Stimulated activated memory B cell treated with anti-CD40 and anti-IgM and Interleukin-4, amounts not matched to agents 10 μg/mL and 1 μg/mL and 100 μg/mL, for 72 hours (primary cell): ENCODE data around the gene PXN.
"Not testable (repeated sequence)": the region's sequence is repeated elsewhere in the genome, so short reads cannot be mapped to it uniquely, and the experiment has no call there.

ENCODE experiments used
- ATAC-seq: fragments of 150-1000 bp; cut with Tn5 transposase; 2 replicates; pipeline ENCODE4 v1.10.0; 2021
- H3K27ac Mint-ChIP-seq: one replicate; pipeline ENCODE4 v1.8.0; 2022; ENCODE audit warnings: mild to moderate bottlenecking, mixed read lengths
- H3K27me3 Mint-ChIP-seq: one replicate; pipeline ENCODE4 v1.8.0; 2022; ENCODE audit warnings: mixed read lengths
- H3K36me3 Mint-ChIP-seq: one replicate; pipeline ENCODE4 v1.8.0; 2022; ENCODE audit warnings: mixed read lengths
- H3K4me1 Mint-ChIP-seq: one replicate; pipeline ENCODE4 v1.8.0; 2022; ENCODE audit warnings: mixed read lengths
- H3K4me3 Mint-ChIP-seq: one replicate; pipeline ENCODE4 v1.8.0; 2022; ENCODE audit warnings: mild to moderate bottlenecking, moderate library complexity, mixed read lengths
- H3K9me3 Mint-ChIP-seq: one replicate; pipeline ENCODE4 v1.8.0; 2022; ENCODE audit warnings: mixed read lengths

PXN gene

DNA sequence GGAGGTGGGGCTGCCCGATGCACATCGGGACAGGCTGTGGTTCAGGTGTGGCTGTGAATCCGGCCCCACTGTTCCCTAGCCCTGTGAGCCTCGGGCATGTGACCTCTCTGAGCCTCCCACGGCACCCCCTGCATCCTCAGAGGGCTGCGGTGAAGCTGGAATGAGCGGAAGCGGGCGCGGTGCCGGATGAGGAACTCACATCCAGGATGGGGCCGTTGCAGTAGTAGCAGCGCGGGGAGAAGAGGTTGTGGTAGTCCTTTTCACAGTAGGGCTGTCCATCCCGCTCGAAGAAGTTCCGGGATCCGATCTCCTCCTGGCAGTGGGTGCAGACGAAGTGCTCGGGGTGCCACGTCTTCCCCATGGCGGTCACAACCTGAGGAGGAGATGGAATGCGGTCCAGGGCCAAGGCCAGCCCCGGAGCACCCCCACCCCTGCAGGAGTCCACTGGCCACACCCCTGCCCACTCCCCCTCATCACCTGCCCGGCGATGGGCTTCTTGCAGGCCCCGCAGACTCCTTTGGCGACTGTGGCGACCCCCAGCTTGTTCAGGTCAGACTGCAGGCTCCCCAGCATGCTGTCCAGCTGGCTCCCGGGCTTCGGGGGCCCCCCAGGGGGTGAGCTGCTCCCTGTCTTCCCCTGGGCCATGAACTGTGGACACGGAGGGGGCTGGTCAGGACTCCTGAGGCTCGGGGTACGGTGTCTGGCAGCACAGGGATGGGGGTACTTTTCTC is 50.7 kb downstream of the PXN start:
- Mint-ChIP-seq H3K36me3 (peaks cover 16% of the 10 kb centered on the region), H3K9me3 (no peaks in the 10 kb centered on the region), H3K27me3 (peaks cover 19% of the 10 kb centered on the region), H3K4me1 (no peaks in the 10 kb centered on the region), H3K27ac (no peak overlapping the region), H3K4me3 (no peak overlapping the region)
- no peak for ATAC-seq

DNA sequence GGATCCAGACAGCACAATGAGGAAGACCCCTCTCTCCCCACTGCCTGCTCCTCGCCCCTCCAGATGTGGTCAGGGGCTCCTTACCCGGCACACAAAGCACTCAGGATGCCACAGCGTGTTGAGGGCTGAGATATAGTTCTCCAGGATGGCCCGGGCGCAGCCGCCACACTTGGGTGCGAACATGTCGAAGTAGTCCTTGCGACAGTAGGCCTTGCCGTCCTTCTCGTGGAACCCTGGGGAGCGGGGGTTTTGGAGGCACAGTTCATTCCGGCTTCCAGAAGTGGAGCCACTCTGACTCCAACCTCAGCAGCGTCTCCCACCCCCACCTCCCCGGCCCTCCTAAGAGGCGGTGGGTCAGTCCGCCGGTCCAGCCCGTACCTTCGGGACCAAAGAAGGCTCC is 51.8 kb downstream of the PXN start:
- no peak overlapping the region for H3K27ac Mint-ChIP-seq
- H3K9me3 Mint-ChIP-seq = no peaks in the 10 kb centered on the region
- ATAC-seq = no peak
- H3K27me3 Mint-ChIP-seq = peaks cover 12% of the 10 kb centered on the region
- H3K36me3 Mint-ChIP-seq = peaks cover 17% of the 10 kb centered on the region
- no peaks in the 10 kb centered on the region for H3K4me1 Mint-ChIP-seq
- H3K4me3 Mint-ChIP-seq = no peak overlapping the region

DNA sequence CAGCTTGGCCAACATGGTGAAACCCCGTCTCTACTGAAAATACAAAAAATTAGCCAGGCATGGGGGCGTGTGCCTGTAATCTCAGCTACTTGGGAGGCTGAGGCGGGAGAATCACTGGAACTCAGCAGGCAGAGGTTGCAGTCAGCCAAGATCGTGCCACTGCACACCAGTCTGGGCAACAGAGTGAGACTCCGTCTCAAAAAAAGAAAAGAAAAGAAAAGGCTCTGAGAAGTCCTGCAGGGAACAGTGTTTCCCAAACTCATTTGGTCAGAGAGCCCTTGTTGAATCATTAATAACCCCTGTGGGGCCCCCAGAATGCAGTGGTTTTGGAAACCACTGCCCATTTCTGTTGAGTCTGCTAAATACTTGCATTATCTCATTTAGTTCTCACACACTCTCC is 52.3 kb downstream of the PXN start:
- H3K4me3 Mint-ChIP-seq, ATAC-seq: not testable (repeated sequence)

DNA sequence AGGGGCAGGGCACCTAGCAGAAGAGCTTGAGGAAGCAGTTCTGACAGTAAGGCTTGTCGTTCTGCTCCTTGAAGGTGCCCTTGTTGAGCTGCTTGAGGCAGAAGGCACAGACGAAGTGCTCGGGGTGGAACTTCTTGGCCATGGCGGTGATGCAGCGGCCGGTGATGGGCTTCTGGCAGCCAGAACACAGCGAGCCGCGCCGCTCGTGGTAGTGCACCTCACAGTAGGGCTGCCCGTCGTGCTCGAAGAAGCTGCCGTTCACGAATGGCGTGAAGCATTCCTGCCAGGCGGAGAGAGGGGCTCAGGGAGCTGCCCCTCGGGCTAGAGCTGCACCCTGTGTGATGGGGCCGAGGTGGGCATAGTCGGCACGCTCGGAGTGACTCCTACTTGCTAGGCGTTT is 53.2 kb downstream of the PXN start:
- Mint-ChIP-seq H3K27ac (no peak overlapping the region), H3K36me3 (peaks cover 23% of the 10 kb centered on the region), H3K4me3 (no peak overlapping the region), H3K27me3 (peaks cover 12% of the 10 kb centered on the region), H3K4me1 (no peaks in the 10 kb centered on the region), H3K9me3 (no peaks in the 10 kb centered on the region)
- ATAC-seq = no peak

More for the DNA sequence above, 52.3 kb downstream of the PXN start:
- H3K27me3 Mint-ChIP-seq = peaks cover 12% of the 10 kb centered on the region
- not testable (repeated sequence) for H3K4me1 Mint-ChIP-seq, H3K9me3 Mint-ChIP-seq, H3K27ac Mint-ChIP-seq
- H3K36me3 Mint-ChIP-seq = peaks cover 17% of the 10 kb centered on the region

DNA sequence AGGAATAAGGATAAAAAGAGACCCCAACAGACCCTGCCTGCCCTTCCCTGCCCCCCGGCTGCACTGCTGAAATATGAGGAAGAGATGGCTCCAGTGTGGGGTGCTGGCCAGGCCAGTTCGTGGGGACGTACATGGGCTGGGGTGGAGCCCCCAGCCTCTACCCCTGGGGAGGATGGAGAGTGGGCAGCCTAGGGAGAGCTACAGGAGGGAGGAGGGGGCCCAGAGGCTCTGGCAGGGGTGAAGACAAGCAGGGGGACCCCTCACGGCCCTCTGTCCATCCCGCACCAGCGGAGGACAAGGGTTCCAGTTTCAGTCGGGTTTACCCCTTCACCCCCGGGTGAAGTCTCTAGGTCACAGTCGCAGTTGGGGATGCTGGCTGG is 53.6 kb downstream of the PXN start:
- Mint-ChIP-seq H3K9me3 (no peaks in the 10 kb centered on the region), H3K27ac (no peak overlapping the region), H3K36me3 (peaks cover 26% of the 10 kb centered on the region), H3K4me3 (no peak overlapping the region), H3K27me3 (peaks cover 12% of the 10 kb centered on the region), H3K4me1 (no peaks in the 10 kb centered on the region)
- no peak for ATAC-seq

DNA sequence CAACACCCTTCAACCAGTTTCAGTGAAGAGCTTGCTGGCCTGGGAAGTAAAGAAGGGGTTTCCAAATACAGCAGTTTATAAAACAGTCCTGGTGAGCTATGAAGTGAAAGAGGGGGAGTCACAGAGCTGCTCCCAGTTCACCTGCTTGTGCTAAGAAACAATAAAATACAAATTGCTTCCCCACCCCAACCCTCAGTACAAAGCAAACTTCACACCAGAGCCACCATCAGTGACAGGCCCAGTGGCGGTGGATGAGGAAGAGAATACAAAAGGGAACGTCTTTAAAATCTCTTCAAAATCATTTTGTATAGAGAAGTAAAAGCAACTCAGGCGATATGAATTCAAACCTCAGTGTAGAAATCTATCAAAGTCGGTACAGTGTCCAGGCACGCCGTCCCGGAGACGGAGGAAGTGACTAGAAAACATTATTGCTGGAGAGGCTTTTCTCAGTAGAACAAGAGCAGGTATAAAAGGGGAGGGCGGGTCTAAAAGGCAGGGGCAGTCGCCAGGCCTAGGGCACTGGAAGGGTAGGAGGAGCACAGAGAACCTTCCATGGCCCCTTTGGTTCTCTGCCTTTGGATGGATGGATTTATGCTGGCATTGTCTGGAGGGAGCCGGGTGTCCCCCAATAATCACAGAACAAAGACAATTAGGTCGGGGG is 54.2 kb downstream of the PXN start:
- no peak for ATAC-seq
- Mint-ChIP-seq H3K36me3 (peaks cover 26% of the 10 kb centered on the region), H3K27me3 (peaks cover 12% of the 10 kb centered on the region), H3K4me3 (no peak overlapping the region), H3K4me1 (no peaks in the 10 kb centered on the region), H3K9me3 (no peaks in the 10 kb centered on the region), H3K27ac (no peak overlapping the region)

DNA sequence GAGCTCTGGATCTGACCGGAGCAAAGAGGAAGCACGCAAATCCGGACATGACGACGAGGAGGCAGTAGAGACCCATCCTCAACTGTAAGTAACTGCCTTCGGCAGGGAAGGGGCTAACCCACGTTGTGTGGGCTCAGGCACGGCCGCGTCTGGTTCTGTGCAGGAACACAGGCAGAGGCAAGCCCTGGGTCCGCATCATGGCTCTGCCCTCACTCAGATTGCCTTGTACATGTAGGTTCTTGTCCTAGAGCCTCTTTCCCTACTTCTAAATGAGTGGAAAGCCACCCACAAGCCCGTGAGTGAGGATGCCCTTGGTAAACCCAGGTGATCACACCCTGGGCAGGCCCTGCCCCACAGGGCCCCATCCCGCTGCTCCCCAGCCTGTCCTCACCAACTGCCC is 55.7 kb downstream of the PXN start:
- H3K27ac Mint-ChIP-seq = no peak overlapping the region
- H3K9me3 Mint-ChIP-seq = no peaks in the 10 kb centered on the region
- no peaks in the 10 kb centered on the region for H3K27me3 Mint-ChIP-seq
- ATAC-seq = no peak
- H3K4me3 Mint-ChIP-seq = no peak overlapping the region
- H3K36me3 Mint-ChIP-seq = peaks cover 26% of the 10 kb centered on the region
- H3K4me1 Mint-ChIP-seq = no peaks in the 10 kb centered on the region

DNA sequence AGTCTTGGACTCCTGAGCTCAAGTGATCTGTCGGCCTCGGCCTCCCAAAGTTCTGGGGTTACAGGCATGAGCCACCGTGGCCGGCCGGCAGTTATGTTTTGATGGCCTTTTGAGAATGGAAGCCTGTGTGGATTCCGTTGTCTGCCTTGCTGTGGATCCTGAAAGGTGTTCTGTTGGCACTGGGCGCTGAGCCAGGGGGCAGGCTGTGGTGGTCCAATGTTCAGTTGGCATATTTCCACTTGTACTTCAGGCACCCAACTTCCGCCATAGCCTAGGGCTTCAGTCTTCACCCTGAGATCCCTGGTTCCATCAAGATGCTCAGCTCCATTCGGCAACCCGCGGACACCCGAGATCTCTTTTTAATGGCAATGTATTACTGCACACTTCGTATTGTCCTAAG is 58.3 kb downstream of the PXN start:
- Mint-ChIP-seq H3K36me3 (peaks cover 26% of the 10 kb centered on the region), H3K4me3 (no peak overlapping the region), H3K4me1 (peaks cover 3% of the 10 kb centered on the region), H3K9me3 (no peaks in the 10 kb centered on the region), H3K27me3 (no peaks in the 10 kb centered on the region), H3K27ac (no peak overlapping the region)
- ATAC-seq = no peak

DNA sequence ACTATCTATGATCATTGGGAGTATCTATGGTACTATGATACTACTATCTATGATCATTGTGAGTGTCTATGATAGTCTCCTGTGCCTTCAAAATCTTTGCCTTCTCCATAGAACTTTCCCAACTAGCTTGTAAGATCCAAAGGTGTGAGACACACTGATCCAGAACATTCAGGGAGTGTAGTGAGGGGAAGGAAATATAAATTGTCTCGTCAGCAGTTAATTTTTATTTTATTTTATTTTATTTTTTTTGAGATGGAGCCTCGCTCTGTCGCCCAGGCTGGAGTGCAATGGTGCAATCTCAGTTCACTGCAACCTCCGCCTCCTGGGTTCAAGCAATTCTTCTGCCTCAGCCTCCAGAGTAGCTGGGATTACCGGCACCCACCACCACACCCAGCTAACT is 58.7 kb downstream of the PXN start:
- not testable (repeated sequence) for H3K4me3 Mint-ChIP-seq, ATAC-seq, H3K4me1 Mint-ChIP-seq, H3K9me3 Mint-ChIP-seq, H3K27ac Mint-ChIP-seq, H3K27me3 Mint-ChIP-seq
- H3K36me3 Mint-ChIP-seq = peaks cover 21% of the 10 kb centered on the region

DNA sequence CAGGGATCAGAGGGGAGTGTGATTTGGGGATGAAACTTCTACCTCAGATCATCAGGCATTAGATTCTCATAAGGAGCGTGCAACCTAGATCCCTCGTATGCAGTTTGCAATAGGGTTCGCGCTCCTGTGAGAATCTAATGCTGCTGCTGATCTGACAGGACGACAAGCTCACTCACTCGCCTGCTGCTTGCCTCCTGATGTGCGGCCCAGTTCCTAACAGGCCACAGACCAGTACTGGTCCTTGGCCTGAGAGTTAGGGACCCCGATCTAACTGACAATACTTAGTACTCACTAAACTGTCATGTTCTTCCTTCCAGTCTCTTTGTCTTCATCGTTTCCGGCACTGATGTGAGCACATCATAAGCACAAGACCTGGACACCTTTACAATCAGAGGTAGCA is 59.3 kb downstream of the PXN start:
- Mint-ChIP-seq H3K9me3 (no peaks in the 10 kb centered on the region), H3K27ac (no peak overlapping the region), H3K36me3 (peaks cover 16% of the 10 kb centered on the region), H3K4me1 (peaks cover 6% of the 10 kb centered on the region), H3K27me3 (no peaks in the 10 kb centered on the region), H3K4me3 (no peak overlapping the region)
- ATAC-seq = no peak

DNA sequence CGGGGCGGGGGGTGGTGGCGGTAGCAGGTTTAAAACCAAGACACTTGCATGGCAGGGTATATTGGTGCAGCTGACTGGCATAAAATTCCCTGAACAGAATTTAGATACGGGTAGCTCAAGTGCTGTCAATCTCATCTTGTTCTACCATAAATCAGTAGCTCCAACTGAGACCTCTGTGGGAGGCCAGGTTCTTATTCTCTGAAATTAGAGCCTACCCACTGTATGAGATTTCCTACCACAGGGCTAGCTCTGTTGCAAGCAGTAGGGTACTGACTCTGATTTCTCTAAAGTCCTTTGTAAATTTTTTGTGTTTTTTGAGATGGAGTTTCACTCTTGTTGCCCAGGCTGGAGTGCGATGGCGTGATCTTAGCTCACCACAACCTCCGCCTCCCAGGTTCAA is 61.4 kb downstream of the PXN start:
- H3K27ac Mint-ChIP-seq = no peak overlapping the region
- no peaks in the 10 kb centered on the region for H3K27me3 Mint-ChIP-seq
- no peak for ATAC-seq
- peaks cover 17% of the 10 kb centered on the region for H3K4me1 Mint-ChIP-seq
- no peaks in the 10 kb centered on the region for H3K9me3 Mint-ChIP-seq
- H3K36me3 Mint-ChIP-seq = peaks cover 20% of the 10 kb centered on the region
- no peak overlapping the region for H3K4me3 Mint-ChIP-seq

DNA sequence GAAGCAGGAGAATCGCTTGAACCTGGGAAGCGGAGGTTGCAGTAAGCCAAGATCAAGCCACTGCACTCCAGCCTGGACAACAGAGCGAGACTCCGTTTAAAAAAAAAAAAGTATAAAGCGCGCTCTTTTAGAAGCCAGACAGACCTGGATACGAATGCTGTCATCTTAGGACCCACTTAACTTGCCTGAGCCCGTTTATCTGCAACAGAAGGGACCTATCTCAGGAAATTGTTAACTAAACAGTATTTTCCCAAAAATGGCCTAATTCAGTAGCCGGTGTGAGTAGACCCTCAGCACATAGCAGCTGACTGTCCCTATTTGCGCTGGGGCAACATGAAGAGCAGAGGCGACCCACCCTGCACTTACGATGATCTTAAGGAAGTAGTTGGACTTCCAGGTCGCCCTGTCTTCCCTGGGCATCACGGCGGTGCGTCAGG is 65.1 kb downstream of the PXN start:
- Mint-ChIP-seq H3K4me1 (peaks cover 36% of the 10 kb centered on the region), H3K27me3 (no peaks in the 10 kb centered on the region), H3K4me3 (peak overlapping the region; percentile 93), H3K27ac (peak overlapping the region; percentile 99), H3K36me3 (peaks cover 32% of the 10 kb centered on the region), H3K9me3 (no peaks in the 10 kb centered on the region)
- no peak for ATAC-seq

DNA sequence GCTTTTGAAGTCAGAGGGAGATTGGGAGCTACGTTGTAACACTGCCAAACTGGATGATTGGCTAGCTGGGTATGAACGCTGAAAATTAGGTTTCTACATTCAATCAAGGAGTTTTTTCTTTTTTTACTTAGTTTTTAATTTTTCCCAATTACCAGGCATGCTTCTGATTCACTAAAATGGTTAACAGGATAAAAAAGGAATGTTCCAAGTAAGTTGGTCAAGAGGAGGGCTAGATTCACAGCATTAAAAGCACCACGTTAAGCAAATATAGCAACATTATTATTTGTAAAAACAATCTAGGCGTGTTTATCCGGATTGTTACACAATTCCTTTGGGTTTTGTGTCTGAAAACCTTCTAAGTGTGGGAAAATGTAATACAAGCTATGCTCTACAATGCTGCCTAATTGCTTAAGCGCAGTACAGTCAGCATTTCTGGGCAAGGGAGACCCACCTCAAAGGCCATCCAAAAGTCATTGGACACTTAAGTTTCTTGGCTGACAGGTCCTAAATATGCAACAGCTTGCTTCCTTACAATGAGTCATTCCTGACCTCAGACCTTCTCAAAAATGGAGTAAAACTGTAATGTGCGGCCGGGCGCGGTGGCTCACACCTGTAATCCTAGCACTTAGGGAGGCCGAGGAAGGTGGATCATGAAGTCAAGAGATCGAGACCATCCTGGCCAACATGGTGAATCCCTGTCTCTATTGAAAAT is 65.8 kb downstream of the PXN start:
- H3K36me3 Mint-ChIP-seq = peaks cover 32% of the 10 kb centered on the region

DNA sequence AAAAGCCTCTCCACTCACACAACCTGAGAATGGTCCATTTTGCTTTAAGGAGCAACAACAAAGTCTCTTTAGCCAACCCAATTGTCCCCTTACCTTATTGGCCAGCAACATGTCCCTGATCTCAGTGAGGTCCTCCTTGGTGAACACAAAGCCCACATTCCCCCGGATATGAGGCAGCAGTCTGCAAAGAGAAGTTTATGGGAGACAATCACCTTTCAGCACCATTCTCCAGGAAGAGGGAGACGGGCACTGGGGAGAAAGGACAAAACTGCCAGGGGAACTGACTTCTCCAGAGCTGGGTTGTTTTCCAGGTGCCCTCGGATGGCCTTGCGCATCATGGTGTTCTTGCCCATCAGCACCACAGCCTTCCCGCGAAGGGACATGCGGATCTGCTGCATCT is 66.5 kb downstream of the PXN start:
- Mint-ChIP-seq H3K4me3 (peak overlapping the region; percentile 93), H3K36me3 (peaks cover 32% of the 10 kb centered on the region), H3K27ac (peak overlapping the region; percentile 99), H3K27me3 (no peaks in the 10 kb centered on the region), H3K9me3 (no peaks in the 10 kb centered on the region), H3K4me1 (peaks cover 42% of the 10 kb centered on the region)
- no peak for ATAC-seq

More for the DNA sequence above, 65.8 kb downstream of the PXN start:
- H3K4me3 Mint-ChIP-seq = peak overlapping the region; percentile 93
- no peak for ATAC-seq
- H3K27me3 Mint-ChIP-seq = no peaks in the 10 kb centered on the region
- H3K4me1 Mint-ChIP-seq = peaks cover 42% of the 10 kb centered on the region
- H3K9me3 Mint-ChIP-seq = no peaks in the 10 kb centered on the region
- peak overlapping the region; percentile 99 for H3K27ac Mint-ChIP-seq

DNA sequence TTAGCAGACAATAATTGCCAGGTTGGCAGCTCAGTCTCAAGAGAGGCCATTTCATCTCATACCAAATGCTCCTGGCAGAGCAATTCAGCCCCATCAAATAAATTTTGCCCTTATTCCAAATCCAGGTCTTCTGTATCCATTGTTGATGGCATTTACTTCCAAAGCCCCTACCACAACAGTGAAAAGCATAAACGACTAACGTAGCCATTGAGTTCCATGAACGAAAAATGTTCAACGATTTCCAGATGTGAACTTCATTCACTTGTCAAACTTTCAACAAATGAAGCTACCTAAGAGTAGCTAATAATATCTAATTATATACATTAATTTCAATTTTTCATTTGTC is 68.0 kb downstream of the PXN start:
- Mint-ChIP-seq H3K4me1 (peaks cover 48% of the 10 kb centered on the region), H3K27ac (peak overlapping the region; percentile 49)
- ATAC-seq = no peak

More for the DNA sequence above, 68.0 kb downstream of the PXN start:
- peaks cover 32% of the 10 kb centered on the region for H3K36me3 Mint-ChIP-seq
- no peaks in the 10 kb centered on the region for H3K9me3 Mint-ChIP-seq
- no peak overlapping the region for H3K4me3 Mint-ChIP-seq
- H3K27me3 Mint-ChIP-seq = no peaks in the 10 kb centered on the region
